GM21367 (cell line): Measurements from ENCODE around the gene ZDHHC13.

Experiments used
- ATAC-seq: cut with Tn5 transposase; IDR thresholded peaks from one replicate; pipeline ENCODE4 v1.9.1; 2021; ENCODE audit not compliant: unreplicated experiment

Gene ZDHHC13, protein sequence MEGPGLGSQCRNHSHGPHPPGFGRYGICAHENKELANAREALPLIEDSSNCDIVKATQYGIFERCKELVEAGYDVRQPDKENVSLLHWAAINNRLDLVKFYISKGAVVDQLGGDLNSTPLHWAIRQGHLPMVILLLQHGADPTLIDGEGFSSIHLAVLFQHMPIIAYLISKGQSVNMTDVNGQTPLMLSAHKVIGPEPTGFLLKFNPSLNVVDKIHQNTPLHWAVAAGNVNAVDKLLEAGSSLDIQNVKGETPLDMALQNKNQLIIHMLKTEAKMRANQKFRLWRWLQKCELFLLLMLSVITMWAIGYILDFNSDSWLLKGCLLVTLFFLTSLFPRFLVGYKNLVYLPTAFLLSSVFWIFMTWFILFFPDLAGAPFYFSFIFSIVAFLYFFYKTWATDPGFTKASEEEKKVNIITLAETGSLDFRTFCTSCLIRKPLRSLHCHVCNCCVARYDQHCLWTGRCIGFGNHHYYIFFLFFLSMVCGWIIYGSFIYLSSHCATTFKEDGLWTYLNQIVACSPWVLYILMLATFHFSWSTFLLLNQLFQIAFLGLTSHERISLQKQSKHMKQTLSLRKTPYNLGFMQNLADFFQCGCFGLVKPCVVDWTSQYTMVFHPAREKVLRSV

DNA sequence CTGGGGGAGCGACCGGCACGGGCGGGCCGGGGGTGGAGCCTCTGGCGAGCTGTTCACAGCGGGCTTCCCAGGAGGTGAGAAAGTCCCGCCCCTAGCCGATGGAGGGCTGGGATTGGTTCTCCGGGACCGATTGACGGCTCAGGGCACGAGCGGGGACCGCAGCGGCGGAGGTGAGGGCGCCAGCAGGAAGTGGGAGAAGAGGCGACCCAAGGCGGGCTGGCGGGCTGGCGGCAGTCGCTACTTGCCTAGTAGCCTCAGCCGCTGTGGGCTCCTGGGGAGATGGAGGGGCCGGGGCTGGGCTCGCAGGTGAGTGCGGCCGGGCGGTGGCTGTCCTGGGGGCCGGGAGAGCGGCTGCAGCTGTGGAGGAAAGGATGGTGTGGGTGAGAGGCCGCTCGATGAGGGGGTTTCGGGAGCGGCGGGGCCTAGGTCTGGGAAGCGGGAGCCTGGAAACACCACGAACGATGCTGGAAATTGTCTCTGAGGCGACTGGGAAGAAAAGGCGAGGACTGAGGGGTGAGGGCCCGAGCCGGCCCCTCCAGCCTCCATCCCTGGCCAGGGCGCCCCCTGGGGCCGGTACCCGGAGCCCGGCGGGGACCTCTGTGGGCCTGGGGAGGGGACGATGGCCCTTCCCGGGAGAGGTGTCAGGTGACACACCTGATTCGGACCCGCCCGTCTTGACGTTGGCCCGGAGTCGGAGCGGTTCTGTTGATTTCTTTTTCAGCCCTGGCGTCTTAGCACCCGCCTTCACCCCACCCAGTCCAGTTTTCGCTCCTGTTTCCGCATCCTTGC lies at the start of gene ZDHHC13:
TSS of gene ZDHHC13 (plus strand) at position 198 of the 789 bp plus-strand sequence. CDS start at position 280, 82 bp downstream.
- peak; percentile 98 for ATAC-seq

DNA sequence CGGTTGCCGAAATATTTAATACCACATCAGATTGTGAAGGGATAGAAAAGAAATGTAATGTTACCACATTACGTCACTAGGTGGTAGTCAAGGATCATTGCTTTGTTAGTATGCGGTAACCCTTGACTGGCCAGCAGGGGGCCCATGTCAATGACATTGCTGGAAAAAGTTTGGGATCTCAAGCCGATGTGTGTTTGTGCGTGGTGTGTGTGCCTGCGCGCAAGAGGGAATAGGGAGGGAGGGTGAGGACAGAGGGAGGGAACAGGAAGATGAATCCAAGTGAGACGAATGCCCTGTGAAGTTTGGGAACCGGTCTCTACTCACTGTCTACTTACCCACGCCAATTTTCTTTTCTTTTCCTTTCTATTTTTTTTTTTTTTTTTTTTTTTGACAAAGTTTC lies 45.7 kb upstream of the ZDHHC13 start:
- peak; percentile 98 for ATAC-seq

DNA sequence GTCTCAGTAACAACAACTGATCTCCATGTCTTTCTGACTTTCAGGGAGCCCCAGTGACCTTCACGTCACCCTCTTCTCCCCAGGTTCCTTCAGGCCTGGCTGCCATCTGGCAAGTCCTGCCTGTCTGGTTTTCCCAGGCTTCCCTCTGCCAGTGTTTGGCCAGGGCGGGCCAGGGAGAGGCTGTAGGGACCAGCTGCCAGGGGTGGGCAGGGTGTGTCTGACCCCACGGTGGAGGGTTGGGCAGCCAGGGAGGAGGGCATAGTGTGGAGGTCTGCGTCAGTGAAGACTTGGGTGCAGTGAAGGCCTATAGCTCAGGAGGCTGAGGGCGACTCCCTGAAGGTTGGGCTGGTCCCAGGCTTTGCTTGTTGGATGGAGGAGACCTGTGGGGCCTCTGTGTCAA lies 44.5 kb upstream of the ZDHHC13 start:
- ATAC-seq, result no peak

DNA sequence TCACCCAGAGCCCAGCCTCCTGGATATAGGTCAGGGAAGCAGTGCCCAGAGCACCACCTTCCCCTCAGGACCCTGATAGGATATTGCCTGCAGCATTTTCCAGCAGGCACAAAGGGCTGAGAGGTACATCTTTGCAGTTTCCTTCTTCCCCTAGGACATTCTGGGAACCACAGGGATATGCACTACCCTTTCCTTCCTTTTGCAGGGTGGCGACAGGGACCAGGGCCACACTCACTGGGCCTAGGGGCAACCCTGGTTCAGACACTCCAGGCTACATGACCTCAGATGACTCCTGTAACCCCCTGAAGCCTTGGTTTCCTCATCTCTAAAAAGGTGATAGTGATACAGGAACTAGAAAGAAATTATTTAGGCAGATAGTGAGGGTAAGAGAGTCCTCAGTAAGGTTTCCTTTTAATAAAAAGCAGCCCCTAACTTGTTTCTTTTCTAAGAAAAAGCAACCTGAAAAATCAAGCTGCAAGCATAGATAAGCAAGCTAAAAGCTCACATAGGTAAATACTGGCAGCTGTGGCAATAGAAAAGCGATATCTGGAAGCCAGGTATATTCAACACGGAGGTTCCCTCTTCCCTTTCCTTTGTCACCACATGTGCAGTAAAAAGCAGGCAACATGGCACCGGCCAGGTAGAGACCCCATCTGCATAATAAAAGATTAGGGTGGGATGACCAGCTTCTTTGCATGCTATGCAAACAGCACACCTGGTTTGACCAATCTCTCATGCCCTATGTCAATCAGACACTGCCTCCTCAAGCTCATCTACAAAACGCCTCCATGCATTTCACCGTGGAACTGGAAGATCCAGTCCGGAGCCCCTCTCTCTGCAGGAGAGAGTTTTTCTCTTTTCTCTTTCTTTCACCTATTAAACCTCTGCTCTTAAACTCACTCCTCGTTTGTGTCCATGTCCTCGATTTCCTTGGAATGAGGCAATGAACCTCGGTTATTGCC lies 43.2 kb upstream of the ZDHHC13 start:
- ATAC-seq, result no peak

DNA sequence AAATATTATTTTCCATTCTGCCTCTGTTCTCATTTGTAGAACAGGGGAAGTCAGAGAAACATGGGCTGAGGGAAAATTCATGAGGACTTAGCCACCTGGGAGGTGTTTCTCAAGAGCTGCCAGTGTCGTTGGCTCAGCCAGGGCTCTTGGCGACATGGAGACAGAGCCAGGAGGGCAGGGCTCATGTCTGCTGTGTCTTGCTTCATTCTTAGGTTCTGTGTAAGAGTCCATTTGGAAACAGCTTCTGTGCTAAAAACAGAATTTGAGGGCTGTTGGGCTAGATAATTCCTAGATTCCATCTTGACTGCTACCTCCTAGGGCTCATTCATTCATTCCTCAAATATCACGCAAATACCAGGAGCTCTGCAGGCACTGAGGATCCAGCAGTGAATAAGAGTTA lies 41.3 kb upstream of the ZDHHC13 start:
- ATAC-seq, result no peak

- ATAC-seq, result no peak
Observed at GRCh38 chr11:19076744-19077589, 40.0 kb upstream of the ZDHHC13 start.

DNA sequence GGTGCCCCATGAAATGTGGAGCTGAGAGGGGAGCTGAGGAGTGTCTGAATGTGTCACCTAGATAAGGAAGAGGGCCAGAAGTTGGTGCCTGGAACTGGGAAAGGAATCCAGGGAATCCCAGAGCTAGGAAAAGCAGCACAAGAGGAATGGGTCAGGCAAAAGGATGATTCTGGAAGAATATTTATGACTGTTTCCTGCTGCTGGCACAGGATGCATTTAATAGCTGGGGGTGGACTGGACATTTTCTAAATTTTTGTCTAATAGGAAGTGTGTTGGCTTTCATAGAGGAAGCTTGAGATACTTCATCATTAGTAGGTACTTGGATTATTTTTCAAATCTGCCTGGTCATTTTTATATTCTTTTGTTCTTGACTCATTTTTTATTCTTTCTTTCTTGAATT lies 39.0 kb upstream of the ZDHHC13 start:
- ATAC-seq, result no peak

GRCh38 chr11:19079643-19080440 lies 37.1 kb upstream of the ZDHHC13 start:
- ATAC-seq, result no peak

GRCh38 chr11:19080579-19080993 lies 36.4 kb upstream of the ZDHHC13 start:
- no peak for ATAC-seq

- ATAC-seq, result no peak
Observed at GRCh38 chr11:19083166-19083565, 33.8 kb upstream of the ZDHHC13 start.

DNA sequence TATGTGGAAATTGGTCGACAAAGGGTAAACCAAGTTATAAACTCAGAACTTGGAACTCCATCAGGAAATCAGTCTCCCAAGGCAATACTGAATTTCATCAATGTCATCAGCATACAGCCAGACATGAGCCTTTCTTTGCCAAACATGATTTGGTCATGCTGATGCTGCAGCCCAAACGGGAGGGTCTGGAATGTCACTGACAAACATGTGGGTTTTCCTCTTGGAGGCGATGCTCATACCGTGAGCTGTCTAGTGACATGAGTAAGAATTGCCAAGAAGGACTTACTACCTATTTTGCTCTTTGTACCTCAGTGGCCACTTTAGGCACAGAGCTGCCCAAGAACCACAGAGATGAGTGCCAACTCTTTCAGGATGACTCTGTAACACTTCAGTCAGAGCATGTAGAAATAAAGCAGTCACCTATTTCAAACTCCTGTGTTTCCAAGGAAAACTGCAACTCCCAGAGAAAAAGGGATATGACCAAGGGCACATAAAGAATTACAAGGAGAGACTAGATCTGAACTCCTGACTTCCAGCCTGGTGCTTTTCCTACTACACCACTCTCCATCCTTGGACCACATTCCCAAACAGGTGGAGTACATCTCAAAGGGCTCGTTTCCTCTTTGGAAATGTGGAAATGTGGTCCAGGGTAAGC lies 32.2 kb upstream of the ZDHHC13 start:
- ATAC-seq, result no peak

- ATAC-seq, result no peak
Observed at GRCh38 chr11:19087658-19088057, 29.3 kb upstream of the ZDHHC13 start.

- ATAC-seq, result no peak
Observed at GRCh38 chr11:19088791-19089190, 28.2 kb upstream of the ZDHHC13 start.

- no peak for ATAC-seq
Observed at GRCh38 chr11:19089421-19089820, 27.5 kb upstream of the ZDHHC13 start.

DNA sequence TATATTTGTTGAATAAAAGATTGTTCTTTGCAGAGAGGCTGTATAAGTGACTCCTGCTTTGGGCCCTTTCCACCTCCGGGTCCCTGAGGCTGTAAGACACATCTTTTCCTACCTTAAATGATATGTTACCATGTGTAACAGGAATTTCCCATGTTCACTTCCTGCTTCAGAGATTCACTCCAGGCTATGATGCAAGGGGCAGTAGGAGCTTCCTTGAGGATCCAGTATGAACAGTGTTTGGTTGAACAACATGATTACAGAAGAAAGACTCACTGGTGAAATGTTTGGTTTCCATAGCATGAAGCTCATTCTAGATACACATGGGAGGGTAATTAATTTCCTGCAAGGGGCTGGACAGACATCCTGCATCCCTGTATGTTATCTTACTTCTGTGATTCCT lies 25.6 kb upstream of the ZDHHC13 start:
- no peak for ATAC-seq

DNA sequence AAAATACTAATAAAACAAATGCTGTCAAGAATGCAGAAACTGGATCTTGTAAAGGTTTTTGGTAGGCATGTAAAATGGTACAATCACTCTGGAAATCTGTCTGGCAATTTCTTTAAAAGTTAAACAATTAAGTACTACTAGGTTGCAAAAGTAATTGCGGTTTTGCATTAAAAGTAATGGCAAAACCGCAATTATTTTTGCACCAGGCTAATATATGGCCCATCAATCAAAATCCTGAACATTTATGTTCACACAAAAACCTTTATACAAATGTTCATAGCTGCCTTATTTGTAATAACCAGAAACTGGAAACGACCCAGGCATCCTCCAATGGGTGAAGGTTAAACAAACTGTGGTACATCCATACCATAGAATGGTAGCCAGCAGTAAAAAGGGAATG lies 24.6 kb upstream of the ZDHHC13 start:
- ATAC-seq, result no peak

- no peak for ATAC-seq
Observed at GRCh38 chr11:19092850-19093249, 24.1 kb upstream of the ZDHHC13 start.

DNA sequence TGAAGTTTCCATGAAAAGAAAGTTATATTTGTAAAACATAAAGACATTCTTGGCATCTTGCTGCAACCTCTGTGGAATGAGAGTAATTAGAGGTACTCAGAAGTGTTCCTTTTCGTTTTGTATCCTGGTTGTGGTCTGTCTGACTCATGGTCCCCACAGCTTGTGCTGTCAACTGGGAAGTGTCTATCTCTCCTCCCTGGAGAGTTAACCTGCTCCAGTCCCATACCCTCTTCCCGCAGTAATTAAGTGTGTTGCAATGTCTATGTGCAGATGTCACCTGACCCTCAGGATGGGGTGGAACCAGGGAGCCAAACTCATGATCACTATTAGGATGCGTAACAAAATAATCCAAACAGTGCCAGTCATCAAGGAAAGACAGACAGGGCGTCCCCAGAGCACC lies 23.0 kb upstream of the ZDHHC13 start:
- no peak for ATAC-seq
